ENCODE data around the gene SH2D2A.

Gene SH2D2A

GRCh38 chr1:156816561-156817328 is at the start of gene SH2D2A:
SH2D2A (minus strand) TSS chr1:156816848; CDS start chr1:156816708, 140 bp downstream.
- peak; percentile 96 for DNase-seq

- no peak for DNase-seq
Measured at GRCh38 chr1:156865865-156866248, 49.2 kb upstream of the SH2D2A start.

GRCh38 chr1:156865258-156865657 is 48.6 kb upstream of the SH2D2A start:
- no peak for DNase-seq

- DNase-seq: no peak
Measured at GRCh38 chr1:156864796-156865195, 48.1 kb upstream of the SH2D2A start.

- no peak for DNase-seq
Measured at GRCh38 chr1:156863631-156864030, 47.0 kb upstream of the SH2D2A start.

- peak; percentile 36 for DNase-seq
Measured at GRCh38 chr1:156862997-156863599, 46.5 kb upstream of the SH2D2A start.

- no peak for DNase-seq
Measured at GRCh38 chr1:156862584-156862983, 45.9 kb upstream of the SH2D2A start.

GRCh38 chr1:156860628-156861423 is 44.2 kb upstream of the SH2D2A start, which contains the start of gene NTRK1:
NTRK1 (plus strand) TSS chr1:156860865; CDS start chr1:156860935, 70 bp downstream.
- peak; percentile 32 for DNase-seq

GRCh38 chr1:156860113-156860627 is 43.5 kb upstream of the SH2D2A start:
- peak; percentile 33 for DNase-seq

- no peak for DNase-seq
Measured at GRCh38 chr1:156859523-156860112, 43.0 kb upstream of the SH2D2A start.

GRCh38 chr1:156858959-156859522 is 42.4 kb upstream of the SH2D2A start, which contains the start of gene INSRR:
INSRR (minus strand) TSS chr1:156859117; CDS start chr1:156858621, 496 bp downstream.
- no peak for DNase-seq

GRCh38 chr1:156858555-156858956 is 41.9 kb upstream of the SH2D2A start:
- DNase-seq: no peak

GRCh38 chr1:156857532-156857931 is 40.9 kb upstream of the SH2D2A start:
- DNase-seq: no peak

GRCh38 chr1:156856282-156856785 is 39.7 kb upstream of the SH2D2A start:
- no peak for DNase-seq

- no peak for DNase-seq
Measured at GRCh38 chr1:156854634-156855033, 38.0 kb upstream of the SH2D2A start.

- DNase-seq: no peak
Measured at GRCh38 chr1:156853761-156854160, 37.1 kb upstream of the SH2D2A start.

- DNase-seq: no peak
Measured at GRCh38 chr1:156852418-156852874, 35.8 kb upstream of the SH2D2A start.

GRCh38 chr1:156851779-156852417 is 35.2 kb upstream of the SH2D2A start:
- DNase-seq: no peak

GRCh38 chr1:156849151-156849496 is 32.5 kb upstream of the SH2D2A start:
- DNase-seq: no peak

- peak; percentile 75 for DNase-seq
Measured at GRCh38 chr1:156848461-156849150, 32.0 kb upstream of the SH2D2A start.
